Hindlimb muscle (tissue), 1 donor: ENCODE results near the gene ADAMTS17. TPM values are rescaled to one million over a fixed set of nuclear protein-coding genes. Genes with fewer than 3 reads are reported as not detected.
"Not testable (repeated sequence)": the region's sequence is repeated elsewhere in the genome, so short reads cannot be mapped to it uniquely, and the experiment has no call there.

Experiments used
- DNase-seq: peaks from one replicate; pipeline ENCODE4 v3.0.0-alpha.2; 2013
- polyA plus RNA-seq: library from polyadenylated mRNA; unstranded; fragments of 120-200 nt; gene quantifications from one replicate; pipeline ENCODE4 v1.2.1, GENCODE V29; 2013; ENCODE audit not compliant: insufficient read length

ADAMTS17 gene
- polyA plus RNA-seq, 1 donor, result 4.4 TPM

- no peak for DNase-seq
Observed at GRCh38 chr15:100104245-100104644, 237.5 kb downstream of the ADAMTS17 start.

- no peak for DNase-seq
Observed at GRCh38 chr15:100103828-100104227, 237.9 kb downstream of the ADAMTS17 start.

DNA sequence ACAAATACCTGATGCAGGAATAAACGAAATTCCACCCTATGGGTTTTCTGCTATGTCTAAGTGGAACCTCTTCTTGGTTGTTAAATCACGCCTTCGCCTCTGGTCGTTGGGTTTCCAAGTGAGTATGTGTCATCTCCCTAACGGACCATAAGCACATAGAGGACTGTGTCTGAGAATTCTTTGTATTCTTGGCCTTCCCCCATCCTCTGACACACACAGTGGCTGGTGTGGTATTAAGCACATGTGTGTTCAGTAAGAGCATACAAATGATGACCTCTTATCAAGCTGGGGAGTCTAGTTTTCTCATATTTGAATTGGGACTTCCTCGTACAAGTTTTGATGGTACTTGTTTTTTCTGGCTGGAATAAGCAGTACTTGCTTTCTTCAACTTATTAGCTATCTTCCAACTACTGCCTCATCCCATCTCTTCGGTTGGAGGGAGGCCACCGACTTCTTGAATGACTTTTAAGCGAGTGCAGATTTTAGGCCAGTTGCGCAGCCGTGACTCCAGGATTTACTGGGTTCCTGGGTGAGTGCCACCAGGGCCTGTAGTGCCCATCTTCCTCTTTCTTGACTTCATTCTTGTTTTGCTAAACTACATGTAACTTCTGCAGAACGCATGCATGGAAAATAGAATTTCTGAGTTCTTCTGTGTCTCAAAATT lies 240.2 kb downstream of the ADAMTS17 start:
- DNase-seq, result no peak

DNA sequence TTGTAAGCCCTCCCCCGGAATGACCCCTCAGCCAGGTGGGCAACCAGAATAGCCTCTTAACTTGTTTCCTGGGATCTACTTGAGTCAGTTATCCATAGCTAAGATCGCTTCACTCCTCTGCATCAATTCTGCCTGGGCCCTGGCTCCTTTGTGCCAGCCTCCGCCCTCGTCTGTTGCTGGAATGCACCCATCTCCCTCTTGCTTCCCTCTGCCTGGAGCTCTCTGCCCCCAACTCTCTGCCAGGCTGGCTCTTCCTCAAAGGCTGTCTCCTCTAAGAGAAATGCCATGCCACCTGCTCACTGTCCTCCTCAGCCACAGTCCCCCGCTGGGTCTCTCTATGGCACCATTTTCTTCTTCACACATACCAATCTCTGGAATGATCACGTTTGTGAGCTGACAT lies 240.8 kb downstream of the ADAMTS17 start:
- DNase-seq, result no peak

DNA sequence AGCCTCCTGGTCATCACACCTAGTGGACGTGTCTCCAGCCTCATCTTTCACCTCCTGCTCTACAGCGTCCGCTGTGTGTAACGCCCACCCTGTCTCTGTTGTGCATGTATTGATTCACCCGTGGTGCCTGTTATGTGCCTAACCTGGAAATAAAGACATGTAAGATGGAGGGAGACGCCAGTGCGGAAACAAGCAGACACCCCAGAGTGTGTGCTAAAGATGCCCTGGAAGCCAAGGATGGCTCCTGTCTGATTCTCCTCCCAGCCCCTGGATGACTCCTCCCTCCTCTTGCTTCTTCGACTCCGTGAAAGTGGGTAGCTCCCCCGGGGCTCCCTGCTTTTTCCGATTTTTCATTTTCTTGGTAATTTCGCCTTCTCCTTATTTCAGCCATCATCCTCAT lies 241.8 kb downstream of the ADAMTS17 start:
- DNase-seq, result no peak

- DNase-seq, result no peak
Observed at GRCh38 chr15:100098705-100099104, 243.1 kb downstream of the ADAMTS17 start.

GRCh38 chr15:100097342-100098127 lies 244.2 kb downstream of the ADAMTS17 start:
- DNase-seq, result no peak

DNA sequence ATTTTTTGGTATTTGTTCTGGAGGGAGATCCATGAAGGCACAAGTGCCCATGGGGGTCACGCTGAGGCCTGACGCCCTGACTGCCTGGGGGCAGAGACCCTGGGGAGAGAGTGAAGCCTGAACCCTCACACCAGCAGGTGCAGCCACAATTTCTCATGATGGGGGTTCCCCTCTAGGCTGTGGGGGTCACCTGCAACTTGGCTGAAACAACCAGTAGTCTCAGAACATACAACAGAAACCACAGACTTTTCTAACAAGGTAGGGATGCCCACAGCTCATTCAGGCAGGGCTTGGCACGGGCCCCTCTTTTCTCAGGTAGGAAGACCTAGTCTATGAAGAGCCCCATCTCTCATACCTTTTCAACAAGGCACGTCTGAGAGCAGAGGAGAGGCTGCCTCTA lies 245.1 kb downstream of the ADAMTS17 start:
- DNase-seq, result no peak

DNA sequence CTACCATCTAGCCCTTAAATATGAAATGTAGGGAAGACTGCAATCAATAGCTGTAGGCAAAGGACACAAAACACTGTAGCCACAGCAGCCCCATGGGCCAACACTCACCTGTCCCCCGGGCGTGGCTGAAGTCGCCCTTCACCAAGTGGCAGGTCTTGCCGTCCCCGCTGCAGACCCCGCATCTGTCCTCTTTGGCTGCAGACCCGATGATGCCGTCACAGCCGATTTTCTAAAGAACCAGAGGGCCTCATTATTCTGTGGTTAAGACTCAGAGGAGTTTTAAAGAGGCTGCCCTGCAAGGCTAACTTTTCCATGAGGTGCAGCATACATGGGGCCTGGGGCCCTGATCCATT lies 245.6 kb downstream of the ADAMTS17 start:
- no peak for DNase-seq

DNA sequence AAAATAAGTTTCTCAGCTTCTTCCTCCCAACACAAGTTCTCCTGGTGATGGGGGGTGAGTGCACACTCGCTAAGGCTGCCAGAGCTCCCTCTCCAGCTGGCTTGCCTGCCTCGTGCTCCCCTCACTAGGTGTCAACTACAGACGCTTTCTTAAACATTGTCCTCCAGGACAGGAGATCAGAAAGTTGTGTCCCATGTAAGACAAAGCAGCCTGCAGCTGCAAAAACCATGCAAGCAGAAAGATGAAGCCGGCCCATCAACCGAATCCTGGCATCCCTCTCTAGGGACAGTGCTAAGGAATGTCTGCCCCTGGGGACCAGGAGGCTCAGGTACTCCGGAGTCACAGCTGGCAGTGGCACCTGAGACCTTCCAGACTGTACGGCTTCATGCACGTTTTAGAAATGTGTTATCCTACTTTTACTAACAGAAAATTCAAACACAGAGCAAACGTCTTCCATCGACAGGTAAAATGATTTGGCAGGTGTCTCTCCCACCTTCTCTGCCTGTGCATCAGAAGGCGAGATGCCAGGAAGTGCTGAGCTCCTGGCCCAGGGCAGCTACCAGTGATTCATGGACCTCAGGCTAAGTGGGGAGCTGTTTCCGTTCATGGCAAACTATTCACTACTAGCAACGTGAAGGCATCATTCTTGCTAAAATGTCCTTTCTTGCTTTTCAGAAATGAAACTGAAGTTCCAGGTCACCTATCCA lies 246.1 kb downstream of the ADAMTS17 start:
- no peak for DNase-seq

DNA sequence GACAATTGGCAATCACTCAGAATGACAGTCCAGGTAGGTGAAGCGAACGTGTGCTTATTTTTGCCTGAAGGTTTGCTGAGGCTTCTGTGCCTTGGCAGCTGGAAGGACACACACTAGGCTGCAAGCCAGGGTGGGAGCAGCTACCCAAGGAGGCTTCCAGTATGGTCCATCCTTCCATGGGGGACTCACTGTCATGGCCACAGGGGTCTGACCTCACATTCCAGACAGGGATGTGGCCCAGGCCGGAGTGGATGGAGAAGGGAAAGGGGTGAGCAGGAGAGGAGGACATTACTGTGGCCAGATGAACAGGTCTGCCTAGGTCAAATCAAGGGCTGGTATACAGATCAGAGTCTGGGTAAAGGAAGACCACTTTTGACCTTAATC lies 247.7 kb downstream of the ADAMTS17 start:
- no peak for DNase-seq

DNA sequence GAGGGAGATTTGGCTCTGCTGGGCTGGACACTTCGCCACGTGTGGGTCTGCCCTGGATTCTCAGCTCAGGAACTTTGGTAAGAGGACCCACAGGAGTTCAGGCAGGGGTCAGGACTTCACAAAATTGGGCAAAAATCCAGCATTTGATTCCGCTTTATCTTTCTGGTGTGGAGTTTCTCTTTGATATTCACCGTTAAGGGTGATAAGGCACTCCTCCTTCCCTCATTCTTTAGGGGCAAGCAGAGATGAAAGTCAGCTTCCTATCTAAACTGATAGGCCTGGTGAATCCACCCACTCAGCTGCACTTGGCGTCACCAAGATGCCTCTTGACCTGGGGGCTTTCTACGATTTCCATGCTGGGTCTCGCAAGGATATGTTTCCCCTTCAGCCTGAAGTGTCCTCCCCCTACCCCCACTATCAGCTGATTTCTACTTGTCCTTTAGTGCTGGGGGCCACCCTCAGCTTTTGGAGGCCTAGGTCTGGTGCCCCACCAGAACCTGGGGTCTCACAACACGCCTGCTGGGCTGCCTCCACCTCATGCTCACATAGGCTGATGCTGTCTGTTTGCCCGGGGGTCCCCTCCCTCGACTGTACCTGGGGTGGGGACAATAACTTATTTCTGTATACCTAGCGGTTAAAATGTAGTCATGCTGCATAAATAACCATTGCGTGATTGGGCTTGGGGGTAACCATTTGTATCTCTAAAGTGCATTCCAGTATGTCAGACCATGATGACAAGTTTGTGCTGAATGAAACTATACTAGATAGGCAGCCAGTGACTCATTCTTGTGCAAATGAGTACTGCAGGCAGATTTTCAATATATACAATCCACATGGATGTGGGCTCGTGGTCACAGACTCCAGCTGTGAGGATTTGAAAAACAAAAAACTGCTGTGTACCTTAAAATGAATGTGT lies 248.3 kb downstream of the ADAMTS17 start:
- no peak for DNase-seq

DNA sequence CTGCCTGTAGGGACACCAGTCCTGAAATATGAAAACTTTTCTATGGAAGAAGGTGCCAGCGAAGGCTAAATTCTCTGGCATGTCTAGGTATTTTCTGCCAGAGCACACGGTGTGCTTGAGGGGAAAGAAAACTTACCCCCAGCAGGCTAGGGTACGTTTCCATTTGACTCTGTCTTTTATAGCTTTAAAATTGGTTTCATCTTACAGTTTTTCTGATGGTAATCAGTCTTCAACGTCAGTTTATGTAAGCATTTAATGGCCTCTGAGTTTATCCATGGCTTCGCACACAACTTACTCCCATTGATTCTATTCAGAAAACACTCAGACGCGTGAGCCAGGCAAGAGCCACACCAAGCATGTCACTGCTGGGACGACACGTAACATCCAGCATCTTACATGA lies 249.7 kb downstream of the ADAMTS17 start:
- no peak for DNase-seq

DNA sequence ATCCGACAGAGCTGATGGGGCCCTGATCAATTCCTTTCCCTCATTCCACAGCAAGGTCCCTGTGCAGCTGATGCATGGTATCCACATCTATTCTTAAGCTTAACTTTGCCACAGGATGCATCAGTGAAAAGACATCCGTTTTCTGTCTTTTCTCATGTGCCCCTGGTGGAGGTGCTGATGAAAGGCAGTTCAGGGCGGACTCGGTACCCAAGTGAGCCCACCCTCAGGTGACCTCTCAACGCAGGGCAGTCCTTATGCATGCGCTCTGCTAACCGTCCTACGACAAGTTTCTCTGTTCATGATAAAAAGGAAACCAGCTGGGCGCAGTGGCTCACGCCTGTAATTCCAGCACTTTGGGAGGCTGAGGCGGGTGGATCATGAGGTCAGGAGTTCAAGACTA lies 251.4 kb downstream of the ADAMTS17 start:
- no peak for DNase-seq

DNA sequence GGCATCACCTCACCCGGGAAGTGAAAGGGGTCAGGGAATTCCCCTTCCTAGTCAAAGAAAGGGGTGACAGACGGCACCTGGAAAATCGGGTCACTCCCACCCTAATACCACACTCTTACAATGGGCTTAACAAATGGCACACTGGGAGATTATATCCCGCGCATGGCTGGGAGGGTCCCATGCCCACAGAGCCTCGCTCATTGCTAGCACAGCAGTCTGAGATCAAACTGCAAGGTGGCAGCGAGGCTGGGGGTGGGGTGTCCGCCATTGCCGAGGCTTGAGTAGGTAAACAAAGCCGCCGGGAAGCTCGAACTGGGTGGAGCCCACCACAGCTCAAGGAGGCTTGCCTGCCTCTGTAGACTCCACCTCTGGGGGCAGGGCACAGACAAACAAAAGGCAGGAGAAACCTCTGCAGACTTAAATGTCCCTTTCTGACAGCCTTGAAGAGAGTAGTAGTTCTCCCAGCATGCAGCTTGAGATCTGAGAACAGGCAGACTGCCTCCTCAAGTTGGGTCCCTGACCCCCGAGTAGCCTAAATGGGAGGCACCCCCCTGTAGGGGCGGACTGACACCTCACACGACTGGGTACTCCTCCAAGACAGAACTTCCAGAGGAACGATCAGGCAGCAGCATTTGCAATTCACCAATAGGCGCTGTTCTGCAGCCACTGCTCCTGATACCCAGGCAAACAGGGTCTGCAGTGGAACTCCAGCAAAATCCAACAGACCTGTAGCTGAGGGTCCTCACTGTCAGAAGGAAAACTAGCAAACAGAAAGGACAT lies 257.5 kb downstream of the ADAMTS17 start:
- not testable (repeated sequence) for DNase-seq

DNA sequence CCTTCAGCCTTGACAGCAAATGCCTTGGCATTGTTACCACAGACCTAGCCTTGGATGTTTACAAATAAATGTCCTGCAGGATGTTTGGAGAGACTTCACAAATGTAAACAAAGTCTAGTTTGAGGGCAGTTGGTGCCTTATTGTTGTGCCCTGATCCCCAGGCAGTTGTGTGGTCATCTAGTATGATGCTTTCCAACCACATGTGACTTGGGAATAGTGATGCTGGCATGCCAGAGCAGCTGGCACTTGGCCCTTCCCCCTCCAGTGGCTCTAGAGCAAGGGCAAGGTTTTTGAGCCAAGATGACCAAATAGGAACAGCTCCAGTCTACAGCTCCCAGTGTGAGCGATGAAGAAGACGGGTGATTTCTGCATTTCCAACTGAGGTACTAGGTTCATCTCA lies 258.2 kb downstream of the ADAMTS17 start:
- DNase-seq, result no peak

- no peak for DNase-seq
Observed at GRCh38 chr15:100082761-100083402, 258.9 kb downstream of the ADAMTS17 start.

DNA sequence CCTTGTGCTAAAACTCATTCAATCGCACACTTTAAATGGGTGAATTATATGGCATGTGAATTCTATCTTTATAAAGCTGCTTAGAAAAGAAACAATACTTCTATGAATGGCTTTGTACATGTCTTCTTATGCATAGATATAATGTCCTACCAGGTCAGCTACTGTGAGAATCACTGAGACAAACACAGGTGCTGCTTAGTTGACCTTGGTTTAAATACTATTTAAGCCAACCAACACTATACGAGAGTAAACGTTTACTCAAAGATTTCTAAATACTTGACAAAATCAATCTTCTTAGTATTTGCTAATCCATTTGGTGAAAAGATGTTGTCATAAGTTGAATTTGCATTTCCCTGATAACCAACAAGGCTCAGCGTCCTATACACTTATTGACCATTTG lies 260.3 kb downstream of the ADAMTS17 start:
- DNase-seq, result no peak

- DNase-seq, result no peak
Observed at GRCh38 chr15:100078511-100079220, 263.1 kb downstream of the ADAMTS17 start.

GRCh38 chr15:100075229-100075628 lies 266.5 kb downstream of the ADAMTS17 start:
- no peak for DNase-seq

- no peak for DNase-seq
Observed at GRCh38 chr15:100073982-100074381, 267.8 kb downstream of the ADAMTS17 start.
